ENCODE measurements around the gene ERCC8. TPM values are rescaled to one million over a fixed set of nuclear protein-coding genes. Genes with fewer than 3 reads are reported as not detected.

ERCC8 gene
- total RNA-seq, 4 donors from 2014 or later: 13.8 to 25.8 (median 19.9) TPM

DNA sequence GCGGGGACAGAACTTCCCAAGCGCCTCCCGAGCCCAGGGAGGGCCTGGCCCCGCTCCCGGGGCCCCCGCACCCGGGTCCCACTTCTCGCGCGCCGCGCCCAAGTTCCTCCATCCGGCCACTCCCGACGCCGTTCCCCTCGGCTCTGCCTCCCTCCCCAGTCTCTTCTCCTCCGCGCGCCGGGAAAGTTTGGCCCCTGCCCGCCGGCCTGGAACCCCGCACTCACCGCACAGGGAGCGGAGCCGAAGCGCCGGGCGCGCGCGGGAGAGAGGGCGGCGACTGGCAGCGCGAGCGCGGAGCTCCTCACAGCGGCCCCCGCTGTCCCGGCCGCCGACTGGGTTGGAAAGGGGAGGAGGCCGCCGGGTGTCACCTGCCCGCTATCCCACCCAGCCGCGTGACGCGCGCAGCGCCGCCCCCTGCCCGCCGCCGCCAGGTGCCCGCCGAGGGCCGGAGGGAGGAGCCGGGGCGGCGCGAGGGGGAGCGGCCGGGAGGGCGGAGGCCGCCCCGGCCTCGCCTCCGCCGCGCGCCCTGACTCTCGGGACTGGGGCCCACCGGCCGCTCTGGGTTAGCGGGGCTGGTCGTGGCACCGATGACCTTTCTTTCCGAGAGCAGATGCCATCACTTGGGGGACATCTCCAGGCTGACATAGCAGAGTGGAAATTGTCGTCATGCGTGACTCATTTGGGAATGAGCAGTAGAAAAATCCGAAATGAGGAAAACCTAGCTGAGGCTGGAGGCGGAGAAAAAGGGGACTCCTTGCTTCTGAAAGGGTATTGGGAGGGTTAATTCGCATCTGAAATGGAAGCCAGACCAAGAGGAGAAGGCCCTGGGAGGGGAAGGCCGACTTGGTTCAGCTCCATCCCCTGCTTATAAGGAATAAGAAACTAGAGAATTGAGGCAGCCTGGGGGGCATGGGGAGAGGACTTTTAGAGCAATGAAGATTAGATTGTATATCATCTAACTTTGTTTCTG lies 100.6 kb downstream of the ERCC8 start, which contains the start of gene ELOVL7:
ELOVL7 (minus strand) TSS at position 334 of the 970 bp plus-strand sequence. CDS start 56,872 bp downstream, outside the sequence.
- Histone ChIP-seq H3K27me3 (no peaks in the 10 kb centered on the region), H3K27ac (peak within 1 kb of the TSS in 2 of 3 donors; percentile 54 to 57), H3K4me1 (peaks cover 4 to 6% of the 10 kb centered on the region in 2 donors), H3K9me3 (no peaks in the 10 kb centered on the region), H3K4me3 (replicated peaks in 1 of 3) (peak within 1 kb of the TSS; percentile 65 to 77 (median 73)), H3K36me3 (no peaks in the 10 kb centered on the region)
- TF ChIP-seq POLR2A (IDR thresholded peaks at IDR 0.05): peak; percentile 49 to 98
- peak in 3 of 6 experiments; percentile 36 to 52 (median 40) for TF ChIP-seq CTCF (IDR thresholded peaks at IDR 0.05)
- peak; percentile 90 to 92 for DNase-seq
- intact Hi-C loops (cut with DNase I): no loop called here
- 1 to 3% methylated on average over 12 to 30 of the region's 87 CpGs for WGBS, 2 donors

DNA sequence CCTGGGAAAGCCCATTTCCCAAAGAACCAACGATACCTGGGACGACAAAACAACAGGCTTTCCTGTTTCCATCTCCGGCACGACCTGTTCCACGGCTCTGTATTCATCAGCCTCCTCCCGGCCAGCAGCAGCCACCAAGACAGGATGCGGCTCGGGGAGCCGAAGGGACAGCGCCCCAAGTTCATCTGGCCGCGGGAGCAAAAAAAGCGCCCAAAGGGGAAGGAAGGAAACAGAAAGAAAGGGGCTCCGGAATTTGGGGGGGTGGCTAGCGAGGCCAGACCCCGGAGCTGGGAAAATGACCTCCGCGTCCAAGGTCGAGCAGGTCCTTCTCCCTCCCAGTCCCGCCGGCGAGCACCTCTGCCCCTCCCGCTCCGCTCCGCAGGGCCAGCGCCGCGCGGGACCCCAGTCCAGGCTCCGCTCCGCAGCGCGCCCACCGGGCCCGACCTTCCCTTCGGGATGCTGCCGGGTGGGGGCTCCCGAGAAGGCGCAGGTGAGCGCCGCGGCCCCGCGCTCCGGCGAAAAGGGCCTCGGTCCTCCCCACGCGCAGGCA lies 101.4 kb downstream of the ERCC8 start:
- Histone ChIP-seq H3K36me3 (no peaks in the 10 kb centered on the region), H3K9me3 (no peaks in the 10 kb centered on the region), H3K27ac (peak overlapping the region in 2 of 3 donors; percentile 54 to 57), H3K27me3 (no peaks in the 10 kb centered on the region), H3K4me3 (replicated peaks in 1 of 3) (peak overlapping the region; percentile 65 to 77 (median 73)), H3K4me1 (peaks cover 4 to 6% of the 10 kb centered on the region in 2 donors)
- DNase-seq: peak; percentile 39
- 1 to 2% methylated on average over 28 to 36 of the region's 49 CpGs for WGBS, 2 donors
- TF ChIP-seq POLR2A (IDR thresholded peaks at IDR 0.05): no peak
- no peak for TF ChIP-seq CTCF (IDR thresholded peaks at IDR 0.05)
- intact Hi-C loops (cut with DNase I): no loop called here

DNA sequence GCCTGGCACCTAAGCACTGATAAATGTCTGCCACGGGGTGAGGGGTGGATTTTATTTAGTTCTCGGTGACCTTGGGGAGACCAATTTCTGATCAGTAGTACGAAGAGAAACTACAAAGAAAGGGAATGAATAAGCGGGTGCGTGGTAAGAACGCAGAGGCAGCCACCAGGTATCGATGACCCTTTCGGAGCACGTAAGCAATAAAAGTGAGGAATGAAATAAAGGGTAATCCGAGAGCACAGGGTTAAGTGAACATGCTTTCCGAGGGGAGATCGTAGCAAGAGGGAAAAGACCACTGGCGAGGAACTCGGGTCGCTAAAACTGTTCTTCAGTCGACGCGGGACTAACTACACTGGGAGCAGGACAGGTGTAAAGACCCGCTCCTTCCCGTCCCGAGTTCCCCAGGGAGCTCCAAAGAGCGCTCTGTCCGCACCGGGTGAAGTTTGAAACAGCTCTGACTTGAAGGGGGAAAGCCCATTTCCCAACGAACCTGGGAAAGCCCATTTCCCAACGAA lies 101.9 kb downstream of the ERCC8 start:
- Histone ChIP-seq H3K4me1 (peaks cover 4 to 6% of the 10 kb centered on the region in 2 donors), H3K9me3 (no peaks in the 10 kb centered on the region), H3K27me3 (no peaks in the 10 kb centered on the region), H3K36me3 (no peaks in the 10 kb centered on the region), H3K27ac (peak overlapping the region in 1 of 3 donors; percentile 54), H3K4me3 (replicated peaks in 1 of 3) (peak overlapping the region in 2 of 3 donors; percentile 73 to 77)
- 9 to 18% methylated on average over 22 to 26 of the region's 26 CpGs for WGBS, 2 donors
- TF ChIP-seq POLR2A (IDR thresholded peaks at IDR 0.05) (no peak), CTCF (IDR thresholded peaks at IDR 0.05) (no peak)
- intact Hi-C loops (cut with DNase I): no loop called here
- DNase-seq: peak in 1 of 2 donors; percentile 35

DNA sequence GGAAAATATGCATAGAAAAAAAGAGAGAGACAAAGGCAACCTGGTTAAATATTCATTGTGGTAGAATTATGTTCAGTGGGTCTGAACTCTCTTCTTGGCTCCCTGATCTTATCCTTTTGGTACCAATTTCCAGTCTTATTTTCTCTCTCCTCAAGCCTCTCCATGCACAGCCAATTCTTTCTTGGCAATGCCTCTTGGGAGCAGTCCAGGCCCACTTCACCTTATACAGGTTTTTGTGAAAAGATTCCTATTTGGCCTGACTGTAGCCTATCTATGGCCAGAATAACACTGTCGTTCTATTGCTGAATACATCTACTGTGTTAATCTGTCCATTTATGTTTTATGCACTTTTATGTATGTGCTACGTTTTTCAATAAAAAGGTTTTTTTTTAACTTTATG lies 103.5 kb downstream of the ERCC8 start:
- TF ChIP-seq POLR2A (IDR thresholded peaks at IDR 0.05) (no peak), CTCF (IDR thresholded peaks at IDR 0.05) (no peak)
- no peaks in the 10 kb centered on the region for H3K27me3 ChIP-seq
- 46 to 49% methylated on average over 2 of the region's 2 CpGs for WGBS, 2 donors
- intact Hi-C loops (cut with DNase I): no loop called here
- no peaks in the 10 kb centered on the region for H3K36me3 ChIP-seq
- peaks cover 4 to 6% of the 10 kb centered on the region in 2 donors for H3K4me1 ChIP-seq
- no peak overlapping the region for H3K27ac ChIP-seq
- no peaks in the 10 kb centered on the region for H3K9me3 ChIP-seq
- no peak overlapping the region for H3K4me3 ChIP-seq (replicated peaks in 1 of 3)
- DNase-seq: peak; percentile 89 to 94

All from thyroid gland (tissue), 4 donors.